HG02943 (cell line): ENCODE measurements around the gene SBDS.
A peak's percentile ranks its signal among the peaks of the same experiment; 100 is the strongest.
"Not testable (repeated sequence)": the region's sequence is repeated elsewhere in the genome, so short reads cannot be mapped to it uniquely, and the experiment has no call there.

ENCODE experiments used
- ATAC-seq: cut with Tn5 transposase; IDR thresholded peaks from one replicate; pipeline ENCODE4 v1.9.1; 2021; ENCODE audit warnings: mild to moderate bottlenecking, low read depth, moderate library complexity; ENCODE audit not compliant: unreplicated experiment

SBDS gene

DNA sequence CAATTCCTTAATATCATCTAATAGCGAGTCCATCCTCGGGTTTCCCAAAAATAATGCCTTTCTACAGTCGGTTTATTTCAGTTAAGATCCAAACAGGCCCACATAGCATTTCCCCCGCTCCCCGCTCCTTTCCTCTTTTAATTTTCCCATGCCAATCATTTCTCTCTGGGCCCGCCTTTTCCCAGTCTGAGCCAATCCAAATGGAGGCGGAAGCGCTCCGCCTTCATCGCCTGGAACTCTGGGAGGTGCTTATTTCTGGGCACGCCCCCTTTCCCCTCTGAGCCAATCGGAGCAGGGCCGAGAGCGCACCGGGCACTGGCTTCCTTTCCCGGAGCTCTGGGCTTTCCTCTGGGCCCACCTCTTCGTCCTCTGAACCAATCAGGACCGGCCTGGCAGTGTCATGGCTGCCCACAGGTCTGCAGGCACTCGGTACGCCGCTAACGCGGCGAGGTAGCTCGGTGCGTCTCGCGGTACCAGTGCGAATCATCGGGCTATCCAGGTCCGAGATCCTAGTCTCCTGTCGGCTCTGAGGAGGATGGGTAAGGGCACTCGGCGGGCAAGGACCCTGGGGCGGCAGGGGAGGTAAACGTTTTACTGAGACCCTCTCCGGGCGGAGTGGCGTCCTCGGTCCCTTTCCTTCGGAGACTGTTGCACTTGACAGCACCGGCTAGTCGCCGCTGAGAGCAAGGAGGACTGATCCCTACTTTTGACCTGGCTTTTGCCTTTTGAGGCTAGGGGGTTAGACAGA lies 1.2 kb upstream of the SBDS start, which contains the start of gene TYW1:
TYW1 (plus strand) TSS at position 390 of the 748 bp plus-strand sequence; CDS start at position 536, 146 bp downstream.
- ATAC-seq = peak; percentile 88

GRCh38 chr7:66994691-66995049 lies 716 bp downstream of the SBDS start:
- ATAC-seq = peak; percentile 40

GRCh38 chr7:66994051-66994450 lies 1.3 kb downstream of the SBDS start:
- not testable (repeated sequence) for ATAC-seq

DNA sequence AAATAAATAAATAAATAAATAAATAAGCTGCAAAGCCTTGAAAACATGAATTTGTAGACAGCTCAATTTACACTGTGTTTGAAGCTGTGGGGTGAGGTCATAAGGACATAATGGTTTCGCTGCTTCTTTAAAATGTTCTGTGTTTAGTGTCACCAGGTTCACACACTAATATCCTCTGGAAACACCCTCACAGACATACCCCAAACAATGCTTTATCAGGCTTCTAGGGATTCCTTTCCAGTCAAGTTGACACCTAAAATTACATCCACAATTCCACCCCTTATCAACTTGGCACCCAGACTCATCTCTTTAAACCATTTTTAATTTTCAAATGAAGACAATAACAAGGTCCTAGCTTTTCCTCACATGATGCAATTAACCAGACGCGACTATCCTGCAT lies 5.8 kb downstream of the SBDS start:
- not testable (repeated sequence) for ATAC-seq

DNA sequence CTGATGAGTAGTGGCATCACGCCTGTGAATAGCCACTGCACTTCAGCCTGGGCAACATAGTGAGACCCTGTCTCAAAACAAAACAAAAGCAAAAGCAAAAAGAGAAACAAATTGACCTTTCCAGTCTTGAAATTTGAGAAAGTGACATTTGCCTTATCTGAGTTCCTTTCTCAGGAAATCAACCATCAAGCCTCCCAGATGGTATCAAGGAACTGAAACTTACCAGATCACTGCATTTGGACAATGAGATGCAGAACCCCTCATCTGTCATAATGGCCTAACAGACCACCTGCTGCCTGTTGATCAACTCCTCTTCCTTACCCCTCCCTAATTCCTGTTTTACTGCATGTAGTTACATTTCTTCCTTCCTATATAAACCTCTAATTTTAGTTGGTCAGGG lies 15.1 kb downstream of the SBDS start:
- ATAC-seq = not testable (repeated sequence)

DNA sequence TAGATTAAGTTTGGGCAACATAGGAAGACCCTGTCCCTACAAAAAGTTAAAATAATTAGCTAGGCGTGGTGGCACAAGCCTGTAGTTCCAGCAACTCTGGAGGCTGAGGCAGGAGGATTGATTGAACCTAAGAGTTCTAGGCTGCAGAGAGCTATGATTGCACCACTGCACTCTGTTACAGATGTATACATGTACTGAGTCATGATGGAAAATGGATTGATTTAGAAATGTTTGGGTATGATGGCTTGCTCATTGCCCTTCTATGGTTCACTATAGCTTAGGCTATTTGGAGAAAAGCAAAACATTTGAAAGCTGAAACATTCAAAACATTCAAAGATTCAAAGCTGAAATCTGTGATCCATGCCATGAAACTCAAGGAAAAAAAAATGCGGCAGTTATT lies 16.4 kb downstream of the SBDS start:
- not testable (repeated sequence) for ATAC-seq

DNA sequence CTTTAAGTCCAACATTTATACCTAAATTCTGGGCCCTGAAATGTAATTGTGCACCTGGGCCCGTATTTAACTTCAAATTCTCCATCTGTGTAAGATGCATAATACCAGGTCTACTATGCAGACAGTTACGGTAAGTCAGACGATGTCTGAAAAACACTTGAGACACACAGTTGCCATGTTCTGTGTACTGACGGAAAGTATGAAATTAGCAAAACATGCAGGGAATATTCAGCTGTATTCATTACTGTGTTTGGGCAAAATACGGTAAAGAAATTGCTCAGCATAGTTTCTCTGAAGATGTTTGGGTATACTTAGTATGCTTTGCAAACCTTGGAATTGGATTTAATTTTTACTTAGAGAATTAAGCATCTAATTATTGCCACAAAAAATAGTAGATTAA lies 17.1 kb downstream of the SBDS start:
- not testable (repeated sequence) for ATAC-seq

- no peak for ATAC-seq
Measured at GRCh38 chr7:66974986-66975590, 20.3 kb downstream of the SBDS start.

DNA sequence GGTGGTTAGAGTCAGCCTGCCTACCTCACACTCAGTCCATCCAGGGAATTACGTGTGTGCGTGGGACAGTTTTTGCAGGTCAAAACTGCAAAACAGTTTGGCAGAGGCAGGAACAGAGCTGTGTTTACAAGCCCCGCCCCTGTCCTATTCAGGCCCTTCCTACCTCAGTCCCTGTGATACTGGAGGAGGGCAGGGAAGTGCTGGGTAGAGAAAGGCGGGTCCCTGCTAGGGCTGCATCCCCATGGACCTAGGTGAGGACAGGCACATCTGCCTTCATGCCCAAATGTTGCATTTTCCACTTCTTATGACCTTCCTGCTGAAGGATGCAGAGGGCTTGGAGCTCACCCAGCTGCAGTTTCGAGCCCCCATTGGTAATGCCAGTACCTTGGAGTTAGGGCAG lies 25.1 kb downstream of the SBDS start:
- no peak for ATAC-seq

GRCh38 chr7:66969001-66969400 lies 26.4 kb downstream of the SBDS start:
- not testable (repeated sequence) for ATAC-seq

- no peak for ATAC-seq
Measured at GRCh38 chr7:66967029-66967428, 28.4 kb downstream of the SBDS start.

- ATAC-seq = no peak
Measured at GRCh38 chr7:66964411-66964810, 31.0 kb downstream of the SBDS start.

DNA sequence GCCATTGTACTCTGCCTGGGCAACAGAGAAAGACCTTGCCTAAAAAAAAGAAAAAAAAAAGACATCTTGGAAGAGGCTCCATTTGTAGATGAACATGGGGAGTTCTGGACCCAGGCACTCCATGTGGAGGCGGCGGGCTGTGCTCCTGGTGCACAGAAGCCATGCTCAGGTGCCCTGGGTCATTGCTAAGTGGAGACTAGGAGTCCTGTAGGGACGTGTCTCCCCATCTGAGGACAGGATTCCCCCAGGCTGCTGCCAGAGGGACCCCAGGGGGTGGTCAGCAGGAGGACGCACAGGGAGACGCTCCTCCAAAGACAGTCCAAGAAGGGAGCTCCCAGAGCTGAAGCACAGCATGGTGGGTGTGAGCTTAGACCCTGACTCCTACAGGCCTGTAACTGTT lies 34.3 kb downstream of the SBDS start:
- ATAC-seq = no peak

DNA sequence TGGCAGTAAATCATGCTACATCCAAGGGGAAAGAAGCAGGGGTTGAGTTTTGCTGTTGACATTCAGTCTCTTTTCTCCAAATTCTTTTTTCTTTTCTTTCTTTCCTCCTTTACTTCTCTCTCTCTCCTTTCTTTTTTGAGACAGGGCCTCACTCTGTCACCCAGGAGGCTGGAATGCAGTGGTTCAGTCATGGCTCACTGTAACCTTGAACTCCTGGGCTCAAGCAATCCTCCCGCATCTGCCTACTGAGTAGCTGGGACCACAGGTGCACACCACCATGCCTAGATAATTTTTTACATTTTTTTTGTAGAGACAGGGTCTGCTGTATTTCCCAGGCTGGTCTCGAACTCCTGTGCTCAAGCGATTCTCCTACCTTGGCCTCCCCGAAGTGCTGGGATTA lies 35.2 kb downstream of the SBDS start:
- no peak for ATAC-seq

GRCh38 chr7:66958538-66959350 lies 36.6 kb downstream of the SBDS start:
- no peak for ATAC-seq

- ATAC-seq = no peak
Measured at GRCh38 chr7:66957595-66958290, 37.6 kb downstream of the SBDS start.

- ATAC-seq = no peak
Measured at GRCh38 chr7:66953044-66953427, 42.4 kb downstream of the SBDS start.

DNA sequence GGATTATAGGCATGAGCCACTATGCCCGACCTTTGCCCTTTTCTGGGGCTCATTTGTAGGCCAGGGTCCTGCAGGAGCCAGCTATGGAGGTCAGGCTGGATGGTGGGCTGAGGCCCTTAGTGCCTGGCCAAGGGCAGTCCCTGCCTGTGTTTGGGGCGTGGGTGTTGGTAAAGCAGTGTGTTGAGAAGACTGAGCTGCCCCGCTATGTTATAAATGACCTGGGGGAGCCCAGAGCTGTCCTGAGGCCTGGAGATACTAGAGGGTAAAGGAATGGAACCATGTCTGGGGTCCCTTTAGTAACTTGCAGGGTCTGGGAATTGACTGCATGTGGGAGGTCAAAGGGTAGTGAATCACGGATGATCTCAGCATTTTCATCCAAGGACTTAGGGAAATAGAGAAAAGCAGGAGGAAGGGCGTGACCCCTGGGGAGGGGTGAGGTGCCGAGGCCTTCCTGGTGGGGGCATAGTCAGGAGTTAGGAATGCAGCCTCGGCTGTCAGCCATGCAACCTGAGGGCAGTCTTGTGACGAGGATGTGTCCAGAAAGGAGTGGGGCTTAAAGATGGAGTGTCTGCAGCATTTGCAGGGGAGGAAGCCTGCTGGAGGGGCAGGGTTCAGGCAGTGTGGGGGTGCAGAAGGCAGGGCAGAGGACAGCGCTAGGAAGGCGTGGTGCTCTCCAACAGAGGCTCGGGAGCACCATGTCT lies 42.9 kb downstream of the SBDS start:
- no peak for ATAC-seq

DNA sequence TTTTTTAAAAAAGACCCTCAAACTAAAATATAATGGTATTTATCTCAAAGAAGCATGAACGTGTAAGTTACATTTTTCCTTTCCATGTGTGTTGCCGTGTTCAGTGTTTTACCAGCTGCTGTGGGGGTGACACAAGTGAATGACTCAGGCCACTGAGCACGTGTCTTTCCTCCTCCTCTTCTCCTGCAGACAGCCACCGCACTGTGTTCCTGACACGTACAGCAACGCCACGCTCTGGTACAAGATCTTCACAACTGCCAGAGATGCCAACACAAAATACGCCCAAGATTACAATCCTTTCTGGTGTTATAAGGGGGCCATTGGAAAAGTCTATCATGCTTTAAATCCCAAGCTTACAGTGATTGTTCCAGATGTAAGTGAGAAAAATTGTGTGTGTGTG lies 44.6 kb downstream of the SBDS start:
- ATAC-seq = no peak

- no peak for ATAC-seq
Measured at GRCh38 chr7:66950311-66950710, 45.1 kb downstream of the SBDS start.
